Heart left ventricle (tissue), 16 donors: ENCODE data around the gene MCCC2. TPM values are rescaled to one million over a fixed set of nuclear protein-coding genes. Genes with fewer than 3 reads are reported as not detected.

Experiments used
- ATAC-seq, 4 donors: fragments of 200-7000 bp; cut with Tn5 transposase; one replicate each; pipeline ENCODE4 v1.9.1; 2020 to 2022; ENCODE audit warnings: moderate library complexity in 4 of 4, mild to moderate bottlenecking in 3 of 4, moderate number of reproducible peaks in 1 of 4
- DNase-seq, 5 donors: peaks; one replicate each; pipeline ENCODE4 v3.0.0-alpha.2; 2020
- H3K27ac ChIP-seq, 12 donors: fragments of 200-600 bp; sonication (generic) in 4 of 12; one replicate each; pipeline versions ENCODE4 v1.5.0 to v1.8.0; 2016 to 2022; ENCODE audit warnings: mild to moderate bottlenecking in 2 of 12
- H3K27me3 ChIP-seq, 9 donors: fragments of 200-600 bp; sonication (generic) in 2 of 9; one replicate each; pipeline versions ENCODE4 v1.5.1 to v1.8.0; 2016 to 2022; ENCODE audit warnings: mild to moderate bottlenecking in 3 of 9
- H3K36me3 ChIP-seq, 9 donors: fragments of 200-600 bp; sonication (generic) in 2 of 9; one replicate each; pipeline versions ENCODE4 v1.5.0 to v1.8.0; 2018 to 2022; ENCODE audit warnings: mild to moderate bottlenecking in 2 of 9
- H3K4me1 ChIP-seq, 12 donors: fragments of 200-600 bp; sonication (generic) in 4 of 12; one replicate each; pipeline versions ENCODE4 v1.5.0 to v1.8.0; 2016 to 2022; ENCODE audit warnings: mild to moderate bottlenecking in 3 of 12
- H3K4me3 ChIP-seq, 12 donors: fragments of 200-600 bp; sonication (generic) in 4 of 12; one replicate each; pipeline versions ENCODE4 v1.5.0 to v1.8.0; 2017 to 2022; ENCODE audit warnings: mild to moderate bottlenecking in 9 of 12, moderate library complexity in 4 of 12
- H3K9me3 ChIP-seq, 12 donors: fragments of 200-600 bp; sonication (generic) in 4 of 12; one replicate each; pipeline versions ENCODE4 v1.5.0 to v1.8.0; 2016 to 2022; ENCODE audit warnings: mild to moderate bottlenecking in 1 of 12
- POLR2A ChIP-seq, 2 donors: fragments of 450-650 bp; IDR thresholded peaks; one replicate each; pipeline ENCODE4 v1.6.1; 2017; ENCODE audit warnings: antibody characterized with exemption in 2 of 2, mild to moderate bottlenecking in 2 of 2, moderate library complexity in 2 of 2
- WGBS, 4 donors: extraction: QIAGEN DNeasy Blood & Tissue Kit in 2 of 4; methylation state at CpG; one replicate each; pipeline versions ENCODE4 v1.1.5 to v1.1.7; 2013 to 2018; 5-methylcytosine and 5-hydroxymethylcytosine counted together
- intact Hi-C, 10 donors: fragments of 100-400 bp; cut with DNase I; formaldehyde crosslinking; loops; one replicate each; pipeline versions ENCODE4 v1.11.1 to v1.14.2; 2022
- polyA plus RNA-seq, 2 donors: library from polyadenylated mRNA; stranded (reverse); fragments of 200-250 nt; gene quantifications; one replicate each; pipeline ENCODE4 v1.2.3, GENCODE V29; 2013
- total RNA-seq, 9 donors: library from RNA; depleted of rRNA in 2 of 9; stranded (reverse); fragments of >200 nt in 2 of 9; fragmentation: NEBNext Ultra II Directional in 3 of 9; extraction: Animal tissue kit (Norgen Biotek cat#: 25700) in 3 of 9; gene quantifications; one replicate each; pipeline versions ENCODE4 v1.1.0 to v1.2.4, GENCODE V29; 2016 to 2023
- TF ChIP-seq, protein P1 (sequence below), 12 donors: fragments of 200-600 bp; sonication (generic) in 4 of 12; IDR thresholded peaks; one replicate each; pipeline versions ENCODE4 v1.5.0 to v1.8.0; 2018 to 2022; ENCODE audit warnings: antibody characterized with exemption in 12 of 12, mild to moderate bottlenecking in 5 of 12
- donor health status: ischemic (EF 13 %, LVEDD 7.1; RV severe dilation, severe dysfunction).
- donor health status: healthy with polysubstance abuse.
- donor health status: DM: no; HTN: yes; CAD: no.
- donor health status: DM: no; HTN: no; CAD: no.
- donor health status: ischemic (EF 25% LVEDD 6.9; RV normal size, moderate dysfunction).
- donor health status: ischemic (EF 25% LVEDD 5.7; RV mildly dilated, moderate dysfunction).
- donor health status: healthy.
- donor health status: DM: yes; HTN: yes; CAD: no.
- donor health status: ischemic (EF 35%, LVEDD 5.7; RV mildly dilated, moderate dysfunction).
- donor health status: nonischemic (EF 11% LVEDD 7.7; RV severe dilation, severe dysfunction).
- donor health status: DM: yes; HTN: yes; CAD: no.
- donor health status: PGD.
- donor health status: ischemic (EF 29% LVEDD 5.4; RV normal size, mild dysfunction).
- donor health status: nonischemic (EF 23%, LVEDD 6.1; RV moderate dilation, normal function).

MCCC2 gene
- total and polyA plus RNA-seq, 11 donors = 74.3 to 153 (median 97.5) TPM

DNA sequence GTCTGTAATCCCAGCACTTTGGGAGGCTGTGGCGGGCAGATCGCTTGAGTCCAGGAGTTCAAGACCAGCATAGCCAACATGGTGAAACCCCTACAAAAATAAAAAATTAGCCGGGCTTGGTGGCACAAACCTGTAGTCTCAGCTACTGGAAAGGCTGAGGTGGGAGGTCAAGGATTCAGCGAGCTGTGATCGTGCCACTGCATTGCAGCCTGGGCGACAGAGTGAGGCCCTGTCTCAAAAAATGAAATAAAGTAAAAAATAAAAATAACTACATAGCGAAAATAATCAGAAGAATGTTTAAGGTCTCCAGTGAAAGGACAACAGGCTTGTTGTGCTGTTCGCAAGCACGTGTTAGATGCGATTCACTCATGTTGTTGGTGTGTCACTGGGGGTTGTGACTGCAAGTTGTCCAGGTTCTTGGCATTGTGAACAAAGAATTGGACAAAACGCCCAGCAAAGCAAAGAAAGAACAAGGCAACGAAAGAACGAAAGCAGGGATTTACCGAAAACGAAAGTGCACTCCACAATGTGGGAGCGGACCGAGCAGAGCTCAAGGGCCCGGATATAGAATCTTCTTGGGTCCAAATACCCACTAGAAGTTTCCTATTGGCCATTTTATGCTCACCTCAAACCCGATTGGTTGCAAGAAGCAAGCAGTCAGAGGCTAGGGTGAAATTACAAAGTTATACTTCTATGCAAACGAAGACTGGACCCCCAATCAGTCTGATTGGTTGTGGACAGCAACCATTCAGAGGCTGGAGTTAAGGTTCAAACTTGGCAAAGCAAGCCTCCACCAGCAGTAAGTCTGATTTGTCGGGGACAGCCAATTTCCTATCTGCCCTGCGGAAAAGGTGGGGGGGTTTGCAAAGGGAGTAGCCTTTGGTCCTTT, 844 bp upstream of the MCCC2 start:
- no peak for TF ChIP-seq POLR2A (IDR thresholded peaks at IDR 0.05)
- TF ChIP-seq, protein P1, sequence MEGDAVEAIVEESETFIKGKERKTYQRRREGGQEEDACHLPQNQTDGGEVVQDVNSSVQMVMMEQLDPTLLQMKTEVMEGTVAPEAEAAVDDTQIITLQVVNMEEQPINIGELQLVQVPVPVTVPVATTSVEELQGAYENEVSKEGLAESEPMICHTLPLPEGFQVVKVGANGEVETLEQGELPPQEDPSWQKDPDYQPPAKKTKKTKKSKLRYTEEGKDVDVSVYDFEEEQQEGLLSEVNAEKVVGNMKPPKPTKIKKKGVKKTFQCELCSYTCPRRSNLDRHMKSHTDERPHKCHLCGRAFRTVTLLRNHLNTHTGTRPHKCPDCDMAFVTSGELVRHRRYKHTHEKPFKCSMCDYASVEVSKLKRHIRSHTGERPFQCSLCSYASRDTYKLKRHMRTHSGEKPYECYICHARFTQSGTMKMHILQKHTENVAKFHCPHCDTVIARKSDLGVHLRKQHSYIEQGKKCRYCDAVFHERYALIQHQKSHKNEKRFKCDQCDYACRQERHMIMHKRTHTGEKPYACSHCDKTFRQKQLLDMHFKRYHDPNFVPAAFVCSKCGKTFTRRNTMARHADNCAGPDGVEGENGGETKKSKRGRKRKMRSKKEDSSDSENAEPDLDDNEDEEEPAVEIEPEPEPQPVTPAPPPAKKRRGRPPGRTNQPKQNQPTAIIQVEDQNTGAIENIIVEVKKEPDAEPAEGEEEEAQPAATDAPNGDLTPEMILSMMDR (IDR thresholded peaks at IDR 0.05) = no peak
- H3K4me3 ChIP-seq = peak overlapping the region; percentile 49 to 94 (median 74)
- no peaks in the 10 kb centered on the region for H3K9me3 ChIP-seq
- no peaks in the 10 kb centered on the region for H3K36me3 ChIP-seq
- peaks cover 0 to 40% (median 22%) of the 10 kb centered on the region in 12 donors for H3K4me1 ChIP-seq
- H3K27ac ChIP-seq = peak overlapping the region in 11 of 12 donors; percentile 64 to 92 (median 84)
- H3K27me3 ChIP-seq = no peaks in the 10 kb centered on the region
- WGBS, 4 donors = 79 to 86% (median 83%) methylated on average over 22 of the region's 22 CpGs
- intact Hi-C loops = no loop called here
- ATAC-seq = peak in 1 of 4 donors; percentile 9
- DNase-seq = peak in 2 of 5 donors; percentile 13 to 18

DNA sequence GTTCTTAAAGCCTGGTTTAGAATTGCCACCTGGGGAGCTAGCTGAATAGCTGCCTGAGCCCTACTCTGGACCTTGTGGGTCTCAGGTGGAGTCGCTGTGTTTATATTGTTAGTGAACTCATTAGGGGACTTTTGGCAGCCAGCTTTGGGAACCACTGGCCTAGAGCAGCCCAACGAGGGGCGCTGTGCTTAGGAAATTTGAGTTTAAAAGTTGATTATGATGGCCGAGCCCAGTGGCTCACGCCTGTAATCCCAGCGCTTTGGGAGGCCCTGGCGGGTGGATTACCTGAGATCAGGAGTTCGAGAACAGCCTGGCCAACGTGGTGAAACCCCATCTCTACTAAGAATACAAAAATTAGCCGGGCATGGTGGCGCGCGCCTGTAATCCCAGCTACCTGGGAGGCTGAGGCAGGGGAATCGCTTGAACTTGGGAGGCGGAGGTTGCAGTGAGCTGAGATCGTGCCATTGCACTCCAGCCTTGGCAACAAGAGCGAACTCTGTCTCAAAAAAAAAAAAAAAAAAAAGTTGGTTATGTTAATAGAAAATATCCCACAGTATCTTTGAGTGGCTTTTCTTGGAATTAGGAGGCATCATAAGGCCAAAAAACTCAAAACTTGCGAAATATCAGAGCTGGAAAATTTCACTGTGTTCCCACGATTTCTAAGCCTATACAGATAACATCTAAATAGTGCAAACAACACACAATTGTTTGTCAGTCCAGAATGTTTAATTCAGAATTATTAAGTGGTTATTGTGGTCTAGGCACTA, 809 bp downstream of the MCCC2 start:
- TF ChIP-seq, protein P1 (IDR thresholded peaks at IDR 0.05) = no peak
- no peak for TF ChIP-seq POLR2A (IDR thresholded peaks at IDR 0.05)
- Histone ChIP-seq H3K36me3 (peaks cover 0 to 4% (median 0%) of the 10 kb centered on the region in 9 donors), H3K4me3 (peak overlapping the region; percentile 49 to 94 (median 74)), H3K27me3 (no peaks in the 10 kb centered on the region), H3K27ac (peak overlapping the region in 11 of 12 donors; percentile 64 to 92 (median 84)), H3K4me1 (peaks cover 0 to 40% (median 22%) of the 10 kb centered on the region in 12 donors), H3K9me3 (no peaks in the 10 kb centered on the region)
- 69 to 73% (median 73%) methylated on average over 19 of the region's 19 CpGs for WGBS, 4 donors
- DNase-seq = no peak
- ATAC-seq = no peak
- intact Hi-C loops = no loop called here

DNA sequence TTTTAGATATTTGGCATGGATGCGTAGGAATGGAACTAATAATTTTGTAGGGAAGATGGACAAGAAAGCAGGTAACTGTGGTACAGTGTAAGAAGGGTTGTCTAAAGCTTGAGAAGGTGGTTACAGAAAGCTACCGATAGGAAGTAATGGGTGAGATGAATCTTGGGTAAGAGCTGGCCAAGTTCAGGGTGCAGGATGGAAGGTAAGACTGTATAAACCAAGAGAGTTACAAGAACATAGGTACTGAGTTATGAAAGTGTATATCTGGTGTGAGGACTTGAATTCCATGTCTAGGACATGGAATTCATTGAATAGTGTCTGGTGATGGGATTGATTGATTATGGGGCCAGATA, 1.4 kb downstream of the MCCC2 start:
- Histone ChIP-seq H3K27ac (no peak overlapping the region), H3K27me3 (no peaks in the 10 kb centered on the region), H3K9me3 (no peaks in the 10 kb centered on the region), H3K36me3 (peaks cover 0 to 9% (median 1%) of the 10 kb centered on the region in 9 donors), H3K4me3 (peak overlapping the region in 3 of 12 donors; percentile 76 to 82 (median 81)), H3K4me1 (peaks cover 0 to 40% (median 22%) of the 10 kb centered on the region in 12 donors)
- TF ChIP-seq POLR2A (IDR thresholded peaks at IDR 0.05) = no peak
- TF ChIP-seq, protein P1 (IDR thresholded peaks at IDR 0.05) = no peak
- DNase-seq (no peak), ATAC-seq (no peak)
- 97 to 99% (median 98%) methylated on average over 2 of the region's 2 CpGs for WGBS, 4 donors
- intact Hi-C loops = no loop called here

DNA sequence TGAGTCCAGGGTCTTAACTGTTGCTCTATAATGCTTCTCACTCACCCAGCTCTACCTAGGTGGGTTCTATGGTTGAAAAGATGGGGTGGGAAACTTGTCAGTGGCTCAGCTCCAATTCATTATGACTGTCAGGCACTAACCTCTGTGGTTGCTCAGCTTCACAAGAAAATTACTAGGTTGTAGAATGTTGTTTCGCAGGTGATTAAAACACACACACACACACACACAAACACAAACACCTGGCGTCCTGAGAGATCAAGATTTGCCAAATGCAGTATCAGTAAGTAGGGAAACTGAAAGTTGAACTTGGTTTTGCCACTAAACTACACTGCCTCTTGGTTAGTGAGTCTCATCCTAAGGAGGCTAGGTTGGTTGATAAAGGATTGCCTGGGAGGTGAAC, 2.8 kb downstream of the MCCC2 start:
- no peak overlapping the region for H3K4me3 ChIP-seq
- intact Hi-C loops = no loop called here
- peaks cover 0 to 40% (median 22%) of the 10 kb centered on the region in 12 donors for H3K4me1 ChIP-seq
- no peaks in the 10 kb centered on the region for H3K27me3 ChIP-seq
- no peak for DNase-seq
- peaks cover 0 to 22% (median 8%) of the 10 kb centered on the region in 9 donors for H3K36me3 ChIP-seq
- ATAC-seq = no peak
- TF ChIP-seq, protein P1 (IDR thresholded peaks at IDR 0.05) = no peak
- no peaks in the 10 kb centered on the region for H3K9me3 ChIP-seq
- H3K27ac ChIP-seq = no peak overlapping the region
- WGBS, 4 donors = 47 to 93% (median 64%) methylated on average over 2 of the region's 2 CpGs
